Left ventricle myocardium superior (tissue), 1 donor: Measurements from ENCODE around the gene ALDH1L1. TPM values are rescaled to one million over a fixed set of nuclear protein-coding genes. Genes with fewer than 3 reads are reported as not detected.

ENCODE experiments used
- ATAC-seq: fragments of 200-7000 bp; cut with Tn5 transposase; one replicate; pipeline ENCODE4 v1.9.1; 2020; ENCODE audit warnings: mild to moderate bottlenecking, moderate library complexity
- DNase-seq: peaks from one replicate; pipeline ENCODE4 v3.0.0-alpha.2; 2020
- intact Hi-C: fragments of 100-400 bp; cut with micrococcal nuclease; formaldehyde crosslinking; loops from one replicate; pipeline ENCODE4 v1.11.0; 2022
- total RNA-seq: library from RNA; stranded (reverse); fragmentation: NEBNext Ultra II Directional; extraction: Animal tissue kit (Norgen Biotek cat#: 25700); gene quantifications from one replicate; pipeline ENCODE4 v1.2.1, GENCODE V29; 2021
- donor health status: DM: no; HTN: yes; CAD: no; lungs with severe emphysema.

Gene ALDH1L1
- total RNA-seq, 1 donor from 2014 or later: 16.6 TPM

- no peak for DNase-seq
- intact Hi-C loops: no loop called here
- ATAC-seq: no peak
Measured at GRCh38 chr3:126137490-126138130, 42.8 kb downstream of the ALDH1L1 start.

GRCh38 chr3:126136428-126137220 lies 43.8 kb downstream of the ALDH1L1 start:
- DNase-seq: no peak
- intact Hi-C loops: no loop called here
- ATAC-seq: no peak

- intact Hi-C loops: no loop called here
- no peak for DNase-seq
- no peak for ATAC-seq
Measured at GRCh38 chr3:126135406-126136076, 44.8 kb downstream of the ALDH1L1 start.

GRCh38 chr3:126135071-126135405 lies 45.3 kb downstream of the ALDH1L1 start:
- no peak for ATAC-seq
- intact Hi-C loops: no loop called here
- no peak for DNase-seq

GRCh38 chr3:126134219-126134975 lies 46.0 kb downstream of the ALDH1L1 start:
- DNase-seq (peak; percentile 71), ATAC-seq (peak; percentile 87)
- intact Hi-C loops: loop anchor here (5.0 kb wide), 1 partner anchor 253 kb away; no protein-coding TSS in a partner anchor

GRCh38 chr3:126133606-126134005 lies 46.8 kb downstream of the ALDH1L1 start:
- ATAC-seq: no peak
- DNase-seq: peak; percentile 19
- intact Hi-C loops: loop anchor here (5.0 kb wide), 1 partner anchor 254 kb away; no protein-coding TSS in a partner anchor

- DNase-seq (no peak), ATAC-seq (no peak)
Measured at GRCh38 chr3:126132751-126133511, 47.5 kb downstream of the ALDH1L1 start.

GRCh38 chr3:126131881-126132750 lies 48.3 kb downstream of the ALDH1L1 start:
- ATAC-seq (no peak), DNase-seq (peak; percentile 10)
- intact Hi-C loops: loop anchor here (5.0 kb wide), 1 partner anchor 255 kb away; no protein-coding TSS in a partner anchor

More at GRCh38 chr3:126132751-126133511, 47.5 kb downstream of the ALDH1L1 start:
- intact Hi-C loops: loop anchor here (5.0 kb wide), 1 partner anchor 254 kb away; no protein-coding TSS in a partner anchor

GRCh38 chr3:126130981-126131745 lies 49.2 kb downstream of the ALDH1L1 start:
- DNase-seq (peak; percentile 24), ATAC-seq (no peak)
- intact Hi-C loops: loop anchor here (5.0 kb wide), 1 partner anchor 256 kb away; no protein-coding TSS in a partner anchor

- intact Hi-C loops: loop anchor here (5.0 kb wide), 1 partner anchor 257 kb away; no protein-coding TSS in a partner anchor
- ATAC-seq: no peak
- DNase-seq: peak; percentile 20
Measured at GRCh38 chr3:126130081-126130855, 50.1 kb downstream of the ALDH1L1 start.

- intact Hi-C loops: no loop called here
- no peak for ATAC-seq
- peak; percentile 28 for DNase-seq
Measured at GRCh38 chr3:126129398-126129891, 50.9 kb downstream of the ALDH1L1 start.

- intact Hi-C loops: no loop called here
- DNase-seq: peak; percentile 16
- no peak for ATAC-seq
Measured at GRCh38 chr3:126128504-126129397, 51.6 kb downstream of the ALDH1L1 start.

- intact Hi-C loops: no loop called here
- peak; percentile 13 for DNase-seq
- no peak for ATAC-seq
Measured at GRCh38 chr3:126127904-126128303, 52.5 kb downstream of the ALDH1L1 start.

GRCh38 chr3:126127452-126127851 lies 52.9 kb downstream of the ALDH1L1 start:
- DNase-seq (peak; percentile 15), ATAC-seq (no peak)
- intact Hi-C loops: no loop called here
